ENCODE measurements around the gene TCAF1. TPM values are rescaled to one million over a fixed set of nuclear protein-coding genes. Genes with fewer than 3 reads are reported as not detected.
"Not testable (repeated sequence)": the region's sequence is repeated elsewhere in the genome, so short reads cannot be mapped to it uniquely, and the experiment has no call there.

The TCAF1 gene
- total RNA-seq, 1 experiment from 2014 or later, result 21.2 TPM

- in situ Hi-C loops (cut with HindIII; ENCODE audit: low pct_unique_long_range_greater_than_20kb, low sequenced_read_pairs); DNase-seq (ENCODE audit: low read depth, low spot score): not testable (repeated sequence)
Measured at GRCh38 chr7:143824295-143825135, 77.5 kb downstream of the TCAF1 start.

- DNase-seq (ENCODE audit: low read depth, low spot score); in situ Hi-C loops (cut with HindIII; ENCODE audit: low pct_unique_long_range_greater_than_20kb, low sequenced_read_pairs): not testable (repeated sequence)
Measured at GRCh38 chr7:143823634-143824294, 78.2 kb downstream of the TCAF1 start.

GRCh38 chr7:143821392-143822277 lies 80.3 kb downstream of the TCAF1 start:
- in situ Hi-C loops (cut with HindIII; ENCODE audit: low pct_unique_long_range_greater_than_20kb, low sequenced_read_pairs), result not testable (repeated sequence)

GRCh38 chr7:143817873-143818272 lies 84.1 kb downstream of the TCAF1 start:
- DNase-seq (ENCODE audit: low read depth, low spot score); in situ Hi-C loops (cut with HindIII; ENCODE audit: low pct_unique_long_range_greater_than_20kb, low sequenced_read_pairs): not testable (repeated sequence)

More at GRCh38 chr7:143821392-143822277, 80.3 kb downstream of the TCAF1 start:
- DNase-seq (ENCODE audit: low read depth, low spot score), result not testable (repeated sequence)

- DNase-seq (ENCODE audit: low read depth, low spot score); in situ Hi-C loops (cut with HindIII; ENCODE audit: low pct_unique_long_range_greater_than_20kb, low sequenced_read_pairs): not testable (repeated sequence)
Measured at GRCh38 chr7:143816471-143817133, 85.4 kb downstream of the TCAF1 start.

DNA sequence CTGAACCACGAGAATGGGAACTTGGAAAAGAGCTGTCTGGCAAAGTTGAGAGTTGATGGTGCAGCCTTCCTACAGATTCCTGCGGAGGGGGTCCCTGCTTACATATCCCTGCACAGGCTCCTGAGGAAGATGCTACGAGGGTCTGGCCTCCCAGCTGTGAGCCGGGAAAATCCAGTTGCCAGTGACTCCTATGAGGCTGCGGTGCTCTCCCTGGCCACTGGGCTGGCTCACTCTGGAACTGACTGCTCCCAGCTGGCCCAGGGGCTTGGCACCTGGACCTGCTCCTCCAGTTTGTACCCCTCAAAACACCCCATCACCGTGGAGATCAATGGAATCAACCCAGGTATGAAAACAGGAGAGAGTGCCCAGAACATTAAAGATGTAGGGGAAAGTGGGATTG lies 91.3 kb downstream of the TCAF1 start:
- in situ Hi-C loops (cut with HindIII; ENCODE audit: low pct_unique_long_range_greater_than_20kb, low sequenced_read_pairs); DNase-seq (ENCODE audit: low read depth, low spot score): not testable (repeated sequence)

GRCh38 chr7:143806664-143807071 lies 95.3 kb downstream of the TCAF1 start:
- DNase-seq (ENCODE audit: low read depth, low spot score); in situ Hi-C loops (cut with HindIII; ENCODE audit: low pct_unique_long_range_greater_than_20kb, low sequenced_read_pairs): not testable (repeated sequence)

Other genes with a start within 250 kb of the TCAF1 start
- gene CTAGE6, start 144.5 kb downstream of the TCAF1 start, total RNA-seq (2014; rRNA removed; shearing (Covaris generic)), result not detected in 2 replicates
- not detected in 2 replicates for gene OR2F2, start 33.1 kb upstream of the TCAF1 start, total RNA-seq (2014; rRNA removed; shearing (Covaris generic))
- not detected in 2 replicates for gene OR2F1, start 52.7 kb upstream of the TCAF1 start, total RNA-seq (2014; rRNA removed; shearing (Covaris generic))
- not detected in 2 replicates for gene OR6B1, start 98.1 kb upstream of the TCAF1 start, total RNA-seq (2014; rRNA removed; shearing (Covaris generic))
- under 0.01 TPM in 1 of 2 replicates, not detected in the other for gene OR2A5, start 146.8 kb upstream of the TCAF1 start, total RNA-seq (2014; rRNA removed; shearing (Covaris generic))
- gene OR2A25, start 167.6 kb upstream of the TCAF1 start, total RNA-seq (2014; rRNA removed; shearing (Covaris generic)), result not detected in 2 replicates
- not detected in 2 replicates for gene OR2A12, start 184.1 kb upstream of the TCAF1 start, total RNA-seq (2014; rRNA removed; shearing (Covaris generic))
- not detected in 2 replicates for gene OR2A2, start 207.4 kb upstream of the TCAF1 start, total RNA-seq (2014; rRNA removed; shearing (Covaris generic))
- gene OR2A14, start 221.0 kb upstream of the TCAF1 start, total RNA-seq (2014; rRNA removed; shearing (Covaris generic)), result not detected in 2 replicates